ENCODE data around the gene GPX4.

GPX4 gene

GRCh38 chr19:1070931-1071791 is 32.6 kb upstream of the GPX4 start:
- TF ChIP-seq CTCF (IDR thresholded peaks at IDR 0.05), result no peak
- H3K4me3 ChIP-seq (ENCODE audit: low read depth in 1 of 2, low read length in 1 of 2), result peak overlapping the region in 1 of 2 experiments; percentile 10

GRCh38 chr19:1072371-1073015 is 31.3 kb upstream of the GPX4 start:
- H3K36me3 ChIP-seq, result peaks cover 85% of the 10 kb centered on the region
- H3K27ac ChIP-seq, result peak overlapping the region; percentile 89
- no peaks in the 10 kb centered on the region for H3K27me3 ChIP-seq
- no peak overlapping the region for H3K4me3 ChIP-seq (ENCODE audit: low read depth in 1 of 2, low read length in 1 of 2)
- no peak for TF ChIP-seq CTCF (IDR thresholded peaks at IDR 0.05)
- H3K9me3 ChIP-seq, result no peaks in the 10 kb centered on the region
- H3K4me1 ChIP-seq (ENCODE audit: control insufficient read depth in 1 of 2, insufficient read depth in 1 of 2, low read depth in 1 of 2, low read length in 1 of 2), result peaks cover 86 to 90% of the 10 kb centered on the region in 2 experiments

More at GRCh38 chr19:1070931-1071791, 32.6 kb upstream of the GPX4 start:
- Histone ChIP-seq H3K27ac (peak overlapping the region; percentile 60), H3K36me3 (peaks cover 85% of the 10 kb centered on the region), H3K9me3 (no peaks in the 10 kb centered on the region), H3K4me1 (ENCODE audit: control insufficient read depth in 1 of 2, insufficient read depth in 1 of 2, low read depth in 1 of 2, low read length in 1 of 2) (peaks cover 80 to 87% of the 10 kb centered on the region in 2 experiments), H3K27me3 (no peaks in the 10 kb centered on the region)

DNA sequence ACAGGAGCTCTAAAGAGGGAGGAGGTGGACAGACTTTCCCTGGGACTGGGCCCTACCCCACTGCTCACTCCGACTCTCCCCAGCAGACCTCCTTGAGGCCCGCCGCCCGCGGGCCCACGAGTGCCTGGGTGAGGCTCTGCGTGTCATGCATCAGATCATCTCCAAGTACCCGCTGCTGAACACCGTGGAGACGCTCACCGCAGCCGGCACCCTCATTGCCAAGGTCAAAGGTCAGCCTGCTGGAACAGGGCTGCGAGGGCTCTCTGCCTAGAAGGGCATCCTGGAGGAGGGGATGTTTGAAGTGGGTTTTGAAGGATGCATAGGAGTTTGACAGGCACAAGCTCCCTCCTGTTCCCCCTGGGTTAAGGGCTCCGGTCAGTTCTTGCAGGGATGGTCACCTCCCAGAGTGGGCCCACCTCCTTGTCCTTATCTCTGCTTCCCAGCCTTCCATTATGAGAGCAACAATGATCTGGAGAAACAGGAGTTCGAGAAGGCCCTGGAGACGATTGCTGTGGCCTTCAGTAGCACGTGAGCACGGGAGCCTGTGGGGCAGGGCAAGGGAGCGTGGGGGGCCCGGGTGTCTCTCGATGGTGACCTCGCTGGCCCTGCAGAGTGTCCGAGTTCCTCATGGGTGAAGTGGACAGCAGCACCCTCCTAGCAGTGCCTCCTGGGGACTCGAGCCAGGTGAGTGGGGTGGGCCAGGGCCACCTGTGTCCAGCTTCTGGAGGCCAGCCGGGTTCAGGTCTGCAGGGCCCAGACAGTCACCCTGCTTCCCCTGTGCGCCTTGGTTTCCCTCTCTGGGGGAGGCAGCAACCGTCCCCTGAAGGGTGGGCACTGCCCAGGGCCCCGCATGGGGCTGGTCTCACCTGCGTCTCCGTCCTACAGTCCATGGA is 30.5 kb upstream of the GPX4 start:
- H3K4me3 ChIP-seq (ENCODE audit: low read depth in 1 of 2, low read length in 1 of 2), result peak overlapping the region in 1 of 2 experiments; percentile 73
- H3K27ac ChIP-seq, result peak overlapping the region; percentile 89

GRCh38 chr19:1073956-1074517 is 29.8 kb upstream of the GPX4 start:
- Histone ChIP-seq H3K4me3 (ENCODE audit: low read depth in 1 of 2, low read length in 1 of 2) (peak overlapping the region; percentile 31 to 73), H3K4me1 (ENCODE audit: control insufficient read depth in 1 of 2, insufficient read depth in 1 of 2, low read depth in 1 of 2, low read length in 1 of 2) (peaks cover 82% of the 10 kb centered on the region in 2 experiments), H3K36me3 (peaks cover 90% of the 10 kb centered on the region)

More for the DNA sequence above, 30.5 kb upstream of the GPX4 start:
- Histone ChIP-seq H3K4me1 (ENCODE audit: control insufficient read depth in 1 of 2, insufficient read depth in 1 of 2, low read depth in 1 of 2, low read length in 1 of 2) (peaks cover 89% of the 10 kb centered on the region in 2 experiments), H3K36me3 (peaks cover 90% of the 10 kb centered on the region), H3K27me3 (no peaks in the 10 kb centered on the region), H3K9me3 (no peaks in the 10 kb centered on the region)
- TF ChIP-seq CTCF (IDR thresholded peaks at IDR 0.05), result no peak

More at GRCh38 chr19:1073956-1074517, 29.8 kb upstream of the GPX4 start:
- H3K27ac ChIP-seq, result peak overlapping the region; percentile 89
- no peak for TF ChIP-seq CTCF (IDR thresholded peaks at IDR 0.05)
- H3K9me3 ChIP-seq, result no peaks in the 10 kb centered on the region
- H3K27me3 ChIP-seq, result no peaks in the 10 kb centered on the region

All from neutrophil (primary cell).